Gastrocnemius medialis (tissue), 4 donors: ENCODE results near the gene TSACC.

Experiments used
- POLR2A ChIP-seq, 2 donors: fragments of 450-650 bp; IDR thresholded peaks; one replicate each; pipeline ENCODE4 v1.6.1; 2017; ENCODE audit warnings: antibody characterized with exemption in 2 of 2, mild to moderate bottlenecking in 2 of 2, moderate library complexity in 2 of 2
- TF ChIP-seq, protein P1 (sequence below), 5 experiments: fragments of 450-650 bp in 3 of 5; fragments of 200-600 bp in 2 of 5; sonication (generic) in 2 of 5; IDR thresholded peaks in 4 of 5; conservative IDR thresholded peaks in 1 of 5; 1 replicate in 4 of 5; 2 replicates in 1 of 5; pipeline ENCODE4 v1.5.1; 2016 to 2019; ENCODE audit warnings: antibody characterized with exemption in 5 of 5, mild to moderate bottlenecking in 3 of 5, moderate library complexity in 3 of 5

- TF ChIP-seq, protein P1, sequence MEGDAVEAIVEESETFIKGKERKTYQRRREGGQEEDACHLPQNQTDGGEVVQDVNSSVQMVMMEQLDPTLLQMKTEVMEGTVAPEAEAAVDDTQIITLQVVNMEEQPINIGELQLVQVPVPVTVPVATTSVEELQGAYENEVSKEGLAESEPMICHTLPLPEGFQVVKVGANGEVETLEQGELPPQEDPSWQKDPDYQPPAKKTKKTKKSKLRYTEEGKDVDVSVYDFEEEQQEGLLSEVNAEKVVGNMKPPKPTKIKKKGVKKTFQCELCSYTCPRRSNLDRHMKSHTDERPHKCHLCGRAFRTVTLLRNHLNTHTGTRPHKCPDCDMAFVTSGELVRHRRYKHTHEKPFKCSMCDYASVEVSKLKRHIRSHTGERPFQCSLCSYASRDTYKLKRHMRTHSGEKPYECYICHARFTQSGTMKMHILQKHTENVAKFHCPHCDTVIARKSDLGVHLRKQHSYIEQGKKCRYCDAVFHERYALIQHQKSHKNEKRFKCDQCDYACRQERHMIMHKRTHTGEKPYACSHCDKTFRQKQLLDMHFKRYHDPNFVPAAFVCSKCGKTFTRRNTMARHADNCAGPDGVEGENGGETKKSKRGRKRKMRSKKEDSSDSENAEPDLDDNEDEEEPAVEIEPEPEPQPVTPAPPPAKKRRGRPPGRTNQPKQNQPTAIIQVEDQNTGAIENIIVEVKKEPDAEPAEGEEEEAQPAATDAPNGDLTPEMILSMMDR (IDR thresholded peaks at IDR 0.05 in 4 of 5, conservative IDR thresholded peaks at IDR 0.05 in 1 of 5): peak in 4 of 5 experiments; percentile 27 to 39 (median 34)
- TF ChIP-seq POLR2A (IDR thresholded peaks at IDR 0.05): no peak
Observed at GRCh38 chr1:156319664-156320063, 18.7 kb upstream of the TSACC start.
